ENCODE measurements around the gene MED12L.

The MED12L gene

GRCh38 chr3:151425627-151426340 is 340.3 kb downstream of the MED12L start:
- no peak for DNase-seq (ENCODE audit: low spot score)

GRCh38 chr3:151426341-151426657 is 340.8 kb downstream of the MED12L start:
- no peak for DNase-seq (ENCODE audit: low spot score)

- DNase-seq (ENCODE audit: low spot score) = no peak
These were observed 342.9 kb downstream of the MED12L start for GRCh38 chr3:151428386-151428785.

DNA sequence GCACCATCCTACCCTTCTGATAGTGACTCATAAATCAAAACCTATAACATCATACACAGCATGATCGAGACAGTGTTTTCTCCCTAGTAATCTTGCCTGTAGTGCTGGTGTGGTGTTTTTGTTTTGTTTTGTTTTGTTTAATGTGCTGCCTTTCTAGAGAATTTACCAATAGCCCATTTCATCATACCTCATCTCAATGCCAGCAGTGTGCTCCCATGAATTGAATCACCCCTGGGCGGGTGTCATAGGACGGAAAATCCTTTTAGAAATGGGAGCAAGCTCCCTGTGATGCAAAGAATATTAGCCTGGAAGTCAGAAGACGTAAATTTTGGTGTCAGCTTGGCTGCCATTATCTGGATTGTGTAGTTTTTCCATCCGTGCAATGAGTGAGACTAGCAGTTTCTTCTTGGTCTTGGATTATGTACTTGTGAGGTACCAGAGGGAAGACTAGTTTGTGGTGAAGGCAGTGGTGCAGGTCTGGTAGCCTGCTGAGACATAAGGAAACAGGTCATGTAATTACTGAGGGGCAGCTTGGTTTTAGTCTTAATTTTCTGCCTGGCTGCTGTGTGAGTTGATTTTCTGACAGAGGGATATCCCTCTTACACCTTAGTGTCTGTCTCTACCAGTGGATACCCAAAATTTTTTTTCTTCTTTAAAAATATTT is 345.5 kb downstream of the MED12L start:
- no peak for DNase-seq (ENCODE audit: low spot score)

- DNase-seq (ENCODE audit: low spot score) = no peak
These were observed 346.5 kb downstream of the MED12L start for GRCh38 chr3:151431940-151432339.

DNA sequence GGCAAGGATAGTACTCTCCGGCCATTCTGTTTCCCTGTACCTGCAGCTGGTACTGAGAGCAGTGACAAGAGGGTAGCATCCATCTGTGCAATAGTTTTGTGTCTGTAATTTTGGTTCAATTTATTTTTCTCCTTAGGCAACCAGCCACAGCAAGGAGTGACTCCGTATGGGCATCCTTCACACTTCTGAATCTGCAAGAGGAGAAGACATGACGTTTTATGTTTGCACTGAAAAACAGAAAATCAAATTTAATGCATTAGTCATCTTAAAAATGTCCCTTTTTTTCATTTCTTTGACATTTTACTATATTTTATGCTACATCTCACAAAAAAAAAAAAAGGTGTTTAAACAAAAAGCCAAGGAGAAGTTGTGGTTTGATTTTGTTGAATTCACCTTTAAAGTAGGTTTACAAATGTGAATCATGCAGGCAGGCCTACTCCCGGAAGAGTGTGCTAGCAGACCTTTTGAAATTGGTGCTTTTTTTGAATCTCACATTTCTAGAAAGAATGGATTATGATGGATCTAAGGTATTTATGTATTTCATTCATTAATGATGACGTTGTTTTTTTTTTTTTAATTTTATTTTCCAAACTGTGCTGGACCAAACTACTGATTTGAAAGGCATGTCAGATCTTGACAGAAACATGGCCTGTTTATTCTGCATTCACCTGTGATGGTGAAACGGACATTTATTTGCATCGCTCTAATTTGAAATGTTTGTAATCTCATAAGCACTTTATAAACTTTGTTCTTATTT is 347.3 kb downstream of the MED12L start:
- no peak for DNase-seq (ENCODE audit: low spot score)

DNA sequence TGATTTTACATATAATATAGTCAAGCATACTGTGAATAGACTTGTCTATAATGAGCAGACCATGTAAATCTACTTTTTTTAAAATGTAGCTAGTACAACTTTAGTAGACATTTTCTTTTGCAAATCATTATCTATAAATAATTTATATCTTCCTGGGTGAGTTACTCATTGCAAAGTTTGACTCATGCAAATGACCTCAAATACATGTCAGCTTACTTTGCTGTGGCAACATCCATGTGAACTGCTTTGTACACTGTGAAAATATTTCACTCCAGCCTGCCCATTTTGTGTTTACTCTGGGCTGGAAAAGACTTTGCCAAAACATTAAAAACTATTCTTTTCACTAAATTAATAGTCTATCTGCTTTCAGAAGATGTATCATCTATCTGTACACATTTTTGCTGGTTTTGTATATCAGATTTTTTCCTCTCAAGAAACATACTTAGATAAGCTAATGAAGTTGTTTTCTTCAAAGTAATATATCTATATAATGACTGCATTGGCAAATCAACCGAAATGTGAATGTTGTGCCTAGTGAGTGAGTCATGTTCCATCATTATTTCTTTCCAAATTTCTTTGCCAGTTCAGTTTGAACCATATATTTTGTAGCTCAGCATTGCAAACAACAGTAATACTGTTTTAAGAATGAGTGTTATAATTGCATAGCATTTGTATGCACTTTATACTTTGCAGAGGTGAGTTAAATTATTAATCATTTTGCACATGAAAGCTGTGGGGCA is 348.9 kb downstream of the MED12L start:
- no peak for DNase-seq (ENCODE audit: low spot score)

DNA sequence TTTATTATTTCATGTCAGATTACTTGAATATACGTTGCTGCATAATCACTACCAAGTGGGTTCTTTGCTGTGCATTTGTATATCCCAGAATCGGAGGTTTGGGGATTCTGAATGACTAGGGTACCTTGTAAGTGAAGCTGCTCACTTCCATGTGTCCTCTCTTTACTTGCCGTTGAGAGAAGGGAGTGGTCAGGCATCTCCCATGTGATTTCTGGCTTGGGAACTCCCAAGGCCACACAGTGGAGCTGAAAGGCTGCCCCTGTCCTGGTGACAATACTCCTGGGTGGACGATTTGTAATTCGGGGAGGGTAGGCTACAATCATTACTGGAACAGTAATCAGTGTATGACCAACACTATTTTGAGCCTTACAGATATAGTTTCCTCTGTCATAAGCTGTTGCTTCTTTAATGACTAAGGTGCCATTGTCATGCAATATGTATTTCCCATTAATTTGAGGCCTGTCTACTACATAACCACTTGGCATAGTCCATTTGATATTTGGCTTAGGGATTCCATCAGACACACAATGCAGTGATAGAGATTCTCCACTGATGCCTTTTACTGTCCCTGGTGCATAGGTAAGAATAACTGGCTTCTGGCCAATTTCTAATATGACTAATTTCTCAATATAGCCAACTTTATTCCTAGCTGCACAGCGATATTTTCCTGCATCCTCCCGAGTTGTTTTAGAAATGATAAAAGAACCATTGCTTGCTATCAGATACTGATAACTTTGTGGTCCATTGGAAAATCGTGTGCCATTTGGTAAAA is 351.4 kb downstream of the MED12L start:
- DNase-seq (ENCODE audit: low spot score) = no peak

DNA sequence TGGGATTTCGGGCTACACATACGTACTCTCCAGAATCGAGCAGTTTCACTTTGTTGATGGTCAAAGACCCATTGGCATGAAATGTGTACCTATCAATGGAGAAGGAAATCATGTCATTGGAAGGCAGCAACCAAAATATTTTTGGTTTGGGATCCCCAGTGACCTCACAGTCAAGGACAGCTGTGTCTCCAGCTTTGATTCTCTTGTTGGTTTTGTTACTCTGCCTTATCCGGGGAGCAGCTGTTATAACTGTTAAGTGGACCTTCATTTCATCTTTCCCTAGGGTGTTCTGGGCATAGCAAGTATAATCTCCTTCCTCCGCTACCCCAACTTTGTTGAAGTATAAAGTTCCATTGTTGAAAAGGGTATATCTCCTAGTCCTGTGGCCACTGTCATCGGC is 352.4 kb downstream of the MED12L start:
- no peak for DNase-seq (ENCODE audit: low spot score)

DNA sequence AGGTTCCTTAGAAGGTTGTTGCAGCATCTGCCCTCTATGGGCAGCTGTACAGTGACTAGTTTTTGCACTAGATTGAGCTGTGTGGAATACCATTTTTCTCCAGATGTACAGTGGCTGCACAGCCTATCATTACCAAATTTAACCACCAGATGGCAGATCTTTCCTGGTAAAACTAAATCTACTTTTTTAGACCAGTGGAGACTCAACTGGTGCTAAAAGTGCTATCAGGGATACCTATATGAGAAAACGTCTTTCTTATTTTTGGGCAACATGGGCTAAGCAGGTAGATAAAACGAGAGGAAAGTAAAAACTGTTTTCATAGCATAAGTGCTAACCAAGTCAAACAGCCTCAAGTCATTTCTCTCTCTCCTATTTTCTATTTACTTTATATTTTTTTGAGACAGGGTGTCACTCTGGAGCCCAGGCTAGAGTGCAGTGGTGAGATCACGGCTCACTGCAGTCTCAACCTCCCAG is 354.2 kb downstream of the MED12L start:
- peak; percentile 66 for DNase-seq (ENCODE audit: low spot score)

DNA sequence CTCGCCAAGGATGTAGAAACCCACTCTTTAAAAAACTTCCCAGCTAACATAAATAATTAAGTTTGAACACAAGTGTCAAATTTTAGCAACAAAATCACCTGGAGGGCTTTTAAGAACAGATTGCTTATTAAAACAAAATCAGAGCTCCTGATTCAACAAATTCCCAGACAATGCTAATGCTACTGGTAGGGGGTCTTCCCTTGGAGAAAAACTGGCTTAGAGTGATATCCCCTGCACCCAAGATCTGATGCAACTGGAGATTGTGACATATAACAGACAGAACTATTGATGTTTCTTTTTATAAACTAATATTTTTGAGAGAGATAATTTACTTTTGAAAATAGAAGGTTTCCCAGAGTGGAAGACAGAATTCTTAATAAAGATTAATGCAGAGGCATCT is 355.5 kb downstream of the MED12L start:
- DNase-seq (ENCODE audit: low spot score) = no peak

GRCh38 chr3:151443583-151443982 is 358.1 kb downstream of the MED12L start:
- no peak for DNase-seq (ENCODE audit: low spot score)

- DNase-seq (ENCODE audit: low spot score) = peak; percentile 76
These were observed 360.0 kb downstream of the MED12L start for GRCh38 chr3:151445273-151446001.

DNA sequence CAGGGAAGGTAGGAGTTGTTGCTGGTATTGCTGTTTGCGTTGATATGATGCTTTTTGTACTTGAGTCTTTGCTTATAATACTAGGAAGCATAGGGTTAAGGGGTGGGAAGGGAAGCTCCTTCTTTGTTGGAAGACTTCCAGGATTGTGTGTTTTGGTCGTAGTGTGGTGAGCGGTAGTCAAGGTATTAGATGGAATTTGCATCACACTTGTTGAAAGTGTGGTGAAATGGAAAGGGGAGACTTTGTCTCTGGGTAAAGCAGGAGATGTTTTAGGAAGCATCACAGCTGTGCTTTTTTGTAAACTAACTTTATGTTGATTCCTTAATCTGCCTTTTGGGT is 360.5 kb downstream of the MED12L start:
- no peak for DNase-seq (ENCODE audit: low spot score)

DNA sequence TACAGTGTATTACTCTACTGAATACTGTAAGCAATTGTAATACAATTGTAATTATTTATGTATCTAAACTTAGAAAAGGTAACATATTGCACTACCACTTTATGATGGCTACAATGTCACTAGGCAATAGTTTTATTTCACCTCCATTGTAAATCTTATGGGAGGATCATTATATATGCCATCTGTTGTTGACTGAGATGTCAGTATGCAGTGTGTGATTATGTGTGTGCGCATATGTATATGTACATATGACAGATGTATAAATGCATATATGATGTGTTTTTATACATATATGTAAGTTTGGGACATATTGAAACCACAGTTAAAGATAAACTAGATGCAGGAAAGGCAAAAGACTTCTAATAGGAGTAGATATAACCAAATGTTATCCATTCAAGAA is 366.9 kb downstream of the MED12L start:
- no peak for DNase-seq (ENCODE audit: low spot score)

DNA sequence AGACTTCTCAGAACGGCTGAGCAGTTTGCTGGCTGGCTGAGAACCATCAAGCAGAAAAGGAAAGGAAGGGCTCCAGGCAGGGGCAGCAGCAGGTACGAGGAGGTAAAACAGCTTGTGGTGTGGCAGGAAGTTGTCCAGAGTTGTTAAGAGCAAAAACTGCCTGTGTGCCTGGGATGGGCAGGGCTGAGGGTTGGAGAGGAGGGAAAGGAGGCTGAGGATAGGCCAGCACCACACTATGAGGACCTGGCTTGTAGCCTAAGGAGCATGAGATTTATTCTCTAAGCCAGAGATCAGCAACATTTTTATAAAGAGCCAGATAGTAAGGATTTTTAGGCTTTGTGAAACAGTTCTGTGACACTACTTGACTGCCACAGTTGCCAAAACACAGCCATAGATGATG is 367.4 kb downstream of the MED12L start:
- no peak for DNase-seq (ENCODE audit: low spot score)

DNA sequence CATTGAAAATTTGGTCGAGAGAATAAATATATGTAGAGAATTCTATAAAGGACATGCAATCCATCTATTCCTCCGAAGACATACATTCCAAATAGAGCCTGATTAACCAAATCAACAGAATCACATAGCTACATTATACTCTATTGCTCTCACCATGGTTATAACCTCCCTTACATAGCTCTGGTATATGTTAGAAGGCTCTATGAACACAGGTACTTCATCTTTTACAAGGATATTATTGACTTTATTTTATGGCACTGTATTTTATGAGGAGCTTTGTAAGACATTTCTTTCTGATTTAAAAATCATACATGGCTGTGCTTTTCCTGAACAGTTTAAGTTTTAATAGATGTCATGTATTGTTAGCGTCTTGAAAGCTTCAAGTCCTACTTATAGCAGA is 370.6 kb downstream of the MED12L start:
- DNase-seq (ENCODE audit: low spot score) = no peak

GRCh38 chr3:151459358-151459757 is 373.9 kb downstream of the MED12L start:
- DNase-seq (ENCODE audit: low spot score) = no peak

- DNase-seq (ENCODE audit: low spot score) = no peak
These were observed 374.8 kb downstream of the MED12L start for GRCh38 chr3:151460228-151460627.

- DNase-seq (ENCODE audit: low spot score) = no peak
These were observed 375.4 kb downstream of the MED12L start, which contains the start of gene IGSF10 for GRCh38 chr3:151460774-151461450. Gene IGSF10 (minus strand): TSS chr3:151461061. CDS start chr3:151458709, 2,352 bp downstream.
